DMS79 (cell line): ENCODE measurements around the gene CTSD.
"Not testable (repeated sequence)": the region's sequence is repeated elsewhere in the genome, so short reads cannot be mapped to it uniquely, and the experiment has no call there.

Experiments
- DNase-seq: peaks from one replicate; lab custom pipeline; 2025; lab: John Stamatoyannopoulos, UW

The CTSD gene

GRCh38 chr11:1770061-1770460 is 6.3 kb upstream of the CTSD start:
- no peak for DNase-seq

- not testable (repeated sequence) for DNase-seq
Observed at GRCh38 chr11:1769304-1769936, 5.7 kb upstream of the CTSD start.

GRCh38 chr11:1768141-1768469 is 4.4 kb upstream of the CTSD start:
- DNase-seq, result no peak

- DNase-seq, result no peak
Observed at GRCh38 chr11:1767399-1768140, 3.8 kb upstream of the CTSD start.

- DNase-seq, result no peak
Observed at GRCh38 chr11:1766719-1767398, 3.1 kb upstream of the CTSD start.

- no peak for DNase-seq
Observed at GRCh38 chr11:1765871-1766718, 2.4 kb upstream of the CTSD start.

GRCh38 chr11:1763336-1763795 is 361 bp downstream of the CTSD start:
- no peak for DNase-seq

GRCh38 chr11:1762537-1763302 is 1.0 kb downstream of the CTSD start:
- no peak for DNase-seq

GRCh38 chr11:1761857-1762536 is 1.7 kb downstream of the CTSD start:
- no peak for DNase-seq

- no peak for DNase-seq
Observed at GRCh38 chr11:1761110-1761856, 2.4 kb downstream of the CTSD start.

GRCh38 chr11:1760351-1761109 is 3.2 kb downstream of the CTSD start:
- DNase-seq, result no peak

GRCh38 chr11:1759851-1760220 is 3.9 kb downstream of the CTSD start:
- no peak for DNase-seq

GRCh38 chr11:1759151-1759850 is 4.4 kb downstream of the CTSD start:
- DNase-seq, result no peak

- no peak for DNase-seq
Observed at GRCh38 chr11:1758611-1759150, 5.0 kb downstream of the CTSD start.

- no peak for DNase-seq
Observed at GRCh38 chr11:1757861-1758610, 5.7 kb downstream of the CTSD start.

- DNase-seq, result no peak
Observed at GRCh38 chr11:1756791-1757771, 6.6 kb downstream of the CTSD start.
